Activated CD8-positive, alpha-beta memory T cell treated with anti-CD3 and anti-CD28 coated beads for 24 hours (primary cell): ENCODE results near the gene G6PC3.
"Not testable (repeated sequence)": the region's sequence is repeated elsewhere in the genome, so short reads cannot be mapped to it uniquely, and the experiment has no call there.

Experiments
- DNase-seq: peaks from one replicate; pipeline ENCODE4 v3.0.0-alpha.2; 2020

G6PC3 gene

DNA sequence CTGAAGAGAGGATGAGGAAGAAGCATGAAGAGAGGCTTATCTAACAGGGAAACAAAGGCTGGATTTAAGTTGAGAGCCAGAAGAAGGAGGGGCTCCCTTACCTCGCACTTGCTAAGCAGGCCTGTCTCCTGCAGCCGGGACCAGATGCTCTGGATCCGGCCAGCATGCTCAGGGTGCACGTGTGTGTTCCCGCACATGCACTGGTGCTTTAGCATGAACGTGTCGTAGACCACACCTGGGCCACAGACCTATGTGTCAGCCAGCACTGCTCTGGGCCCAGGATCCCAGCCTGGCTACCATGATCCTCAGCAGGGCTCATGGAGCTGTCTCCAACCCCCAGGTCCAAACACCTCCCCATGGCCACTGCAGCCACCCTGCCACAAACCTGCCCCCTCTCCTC, 14.4 kb downstream of the G6PC3 start:
- no peak for DNase-seq

DNA sequence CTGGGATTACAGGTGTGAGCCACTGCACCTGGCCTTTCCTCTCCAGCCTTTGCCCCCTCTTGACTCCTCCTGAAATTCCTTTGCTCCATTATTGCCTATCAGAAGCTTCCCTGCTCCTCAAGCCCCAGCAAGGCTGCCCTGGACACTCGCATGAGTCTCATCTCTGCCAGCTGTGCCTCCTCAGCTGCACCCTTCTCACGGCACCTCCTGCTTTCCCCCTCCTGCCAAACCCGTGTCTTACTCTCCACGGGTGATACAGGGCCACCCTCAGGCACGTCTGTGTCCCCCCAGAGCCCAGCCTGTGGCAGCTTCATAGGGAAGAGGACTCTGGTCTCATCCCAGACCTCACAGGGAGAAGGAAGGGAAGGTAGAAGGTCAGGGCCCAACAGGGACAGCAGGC, 15.4 kb downstream of the G6PC3 start:
- no peak for DNase-seq

DNA sequence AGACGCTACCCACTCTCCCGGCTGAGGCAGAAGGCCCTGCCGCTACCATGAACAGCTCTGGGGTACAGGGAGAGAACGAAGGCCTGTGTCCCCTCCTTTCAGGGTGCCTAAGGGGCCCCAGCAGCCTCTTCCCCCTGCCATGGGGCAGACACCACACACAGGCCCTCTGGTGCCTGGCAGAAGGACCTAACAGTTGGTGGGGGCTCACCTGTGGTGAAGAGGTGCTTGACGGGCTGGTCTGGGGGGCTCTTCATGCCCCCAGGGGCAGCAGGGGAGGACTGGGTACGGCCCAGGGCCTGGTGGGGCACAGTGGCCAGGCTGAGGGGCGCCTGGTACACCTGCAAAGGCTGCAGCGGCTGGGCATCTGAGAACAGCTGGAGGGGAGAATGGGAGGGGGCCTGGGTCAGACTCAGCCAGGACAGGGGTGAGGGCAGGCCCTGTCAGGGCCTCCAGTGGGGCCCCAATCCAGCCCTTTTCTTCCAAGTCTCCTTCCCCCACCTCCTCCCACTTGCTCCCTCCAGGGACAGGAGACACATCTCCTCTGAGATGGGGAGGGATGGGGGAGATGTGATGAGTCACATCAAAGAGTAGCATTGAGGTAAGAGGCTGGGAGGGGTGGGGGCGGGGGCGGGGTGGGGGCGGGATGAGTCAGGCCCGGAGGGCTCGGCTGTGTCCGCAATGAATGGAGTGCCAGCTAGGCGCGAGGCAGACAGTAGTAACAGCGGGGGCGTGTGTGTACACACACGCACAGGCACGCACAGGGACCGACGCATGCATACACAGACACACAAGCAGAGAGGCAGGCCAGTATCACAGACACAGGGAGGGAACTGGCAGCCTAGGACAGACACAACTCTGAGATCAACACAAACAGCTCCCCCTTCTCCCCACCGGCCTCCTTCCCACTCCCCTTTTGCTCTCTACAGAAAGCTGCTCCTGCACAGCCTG, 16.1 kb downstream of the G6PC3 start:
- peak; percentile 76 for DNase-seq

DNA sequence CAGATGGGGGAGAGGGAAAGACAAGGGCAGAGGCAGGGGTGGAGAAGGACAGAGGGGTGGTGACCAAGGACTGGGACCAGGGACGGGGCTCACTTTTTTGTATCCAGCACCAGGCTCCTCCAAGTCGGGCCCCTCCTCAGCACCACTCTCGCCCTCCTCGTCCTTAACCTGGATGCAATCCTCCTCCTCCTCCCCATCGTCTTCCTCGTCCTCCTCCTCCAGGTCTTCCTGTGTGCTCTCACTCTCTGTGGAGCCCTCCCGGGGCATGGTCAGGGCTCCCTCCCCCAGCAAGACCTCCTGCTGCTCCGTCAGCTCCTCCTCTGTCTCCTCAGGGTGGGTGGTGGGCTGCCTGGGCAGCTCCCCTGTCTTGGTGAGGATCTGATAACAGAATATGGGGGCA, 16.8 kb downstream of the G6PC3 start:
- DNase-seq: no peak

DNA sequence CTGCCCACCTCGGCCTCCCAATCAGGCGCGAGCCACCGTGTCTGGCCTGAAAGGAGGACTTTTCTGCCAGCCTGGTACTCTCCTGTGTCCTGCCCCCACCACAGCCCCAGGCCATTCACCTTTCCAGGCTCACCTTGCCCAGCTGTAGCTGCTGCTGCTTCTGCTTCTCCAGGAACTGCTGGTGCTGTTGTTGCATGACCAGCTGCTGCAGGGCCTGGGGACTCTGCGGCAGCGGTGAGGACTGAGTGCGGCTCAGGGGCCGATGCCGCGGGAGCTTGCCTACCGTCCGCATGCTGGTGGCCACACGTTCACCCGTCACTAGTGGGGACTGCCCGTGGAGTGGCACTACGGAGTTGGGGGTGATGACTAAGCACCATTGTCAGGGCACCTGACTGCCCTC, 17.7 kb downstream of the G6PC3 start:
- DNase-seq: no peak

DNA sequence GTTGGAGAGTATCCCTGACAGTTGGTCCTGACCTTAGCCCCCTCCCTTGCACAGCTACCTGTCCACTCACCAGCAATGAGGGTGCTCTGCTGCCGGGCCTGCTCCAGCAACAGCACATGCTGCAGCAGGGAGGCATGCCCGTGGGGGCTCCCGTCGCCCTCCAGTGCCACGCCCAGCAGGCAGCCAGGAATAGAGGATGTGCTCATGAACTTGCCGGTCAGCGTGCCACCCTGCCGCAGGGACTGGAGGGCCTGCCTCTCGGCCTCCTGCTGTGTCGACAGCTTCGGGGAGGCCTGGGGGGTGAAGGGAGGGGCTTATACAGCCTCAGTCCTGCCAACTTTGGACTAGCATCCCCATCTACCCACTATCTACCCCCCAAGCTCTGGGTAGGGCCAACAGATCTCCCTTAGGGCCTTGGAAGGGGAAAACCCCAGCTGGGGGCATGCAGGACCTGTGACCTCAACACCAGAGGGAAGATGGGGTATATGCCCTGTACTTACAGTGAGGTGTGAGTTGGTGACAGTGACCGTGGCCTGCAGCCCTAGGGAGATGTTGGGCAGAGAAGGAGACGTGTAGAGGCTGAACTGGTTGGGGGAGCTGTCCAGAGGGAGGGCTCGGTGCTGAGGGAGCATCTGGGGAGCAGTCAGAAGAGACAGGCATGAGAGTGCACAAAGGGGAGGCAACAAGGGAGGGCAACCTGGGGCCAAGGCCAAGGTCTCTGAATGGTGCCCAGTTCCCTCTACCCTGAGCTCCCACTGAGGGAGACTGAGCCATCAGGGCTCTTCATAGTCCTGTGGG, 20.9 kb downstream of the G6PC3 start:
- no peak for DNase-seq

DNA sequence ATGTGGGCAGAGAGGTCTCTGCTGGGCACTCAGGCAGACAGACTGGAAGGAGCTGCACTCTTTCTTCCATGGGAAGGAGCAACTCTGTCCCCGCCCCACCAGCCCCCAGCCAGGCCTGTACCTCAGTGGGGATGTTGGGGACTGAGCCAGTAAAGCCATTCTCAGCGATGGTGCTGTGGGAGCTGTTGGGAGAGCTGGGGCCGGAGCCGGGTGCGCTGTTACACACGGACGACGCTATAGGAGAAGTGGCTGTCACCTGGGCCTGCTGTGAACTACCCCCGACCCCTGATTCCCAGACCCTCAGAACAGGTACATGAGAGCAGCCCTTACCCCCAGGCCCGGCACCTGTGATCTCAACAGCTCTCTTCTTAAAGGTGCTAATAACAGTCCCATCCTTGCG, 21.5 kb downstream of the G6PC3 start:
- no peak for DNase-seq

DNA sequence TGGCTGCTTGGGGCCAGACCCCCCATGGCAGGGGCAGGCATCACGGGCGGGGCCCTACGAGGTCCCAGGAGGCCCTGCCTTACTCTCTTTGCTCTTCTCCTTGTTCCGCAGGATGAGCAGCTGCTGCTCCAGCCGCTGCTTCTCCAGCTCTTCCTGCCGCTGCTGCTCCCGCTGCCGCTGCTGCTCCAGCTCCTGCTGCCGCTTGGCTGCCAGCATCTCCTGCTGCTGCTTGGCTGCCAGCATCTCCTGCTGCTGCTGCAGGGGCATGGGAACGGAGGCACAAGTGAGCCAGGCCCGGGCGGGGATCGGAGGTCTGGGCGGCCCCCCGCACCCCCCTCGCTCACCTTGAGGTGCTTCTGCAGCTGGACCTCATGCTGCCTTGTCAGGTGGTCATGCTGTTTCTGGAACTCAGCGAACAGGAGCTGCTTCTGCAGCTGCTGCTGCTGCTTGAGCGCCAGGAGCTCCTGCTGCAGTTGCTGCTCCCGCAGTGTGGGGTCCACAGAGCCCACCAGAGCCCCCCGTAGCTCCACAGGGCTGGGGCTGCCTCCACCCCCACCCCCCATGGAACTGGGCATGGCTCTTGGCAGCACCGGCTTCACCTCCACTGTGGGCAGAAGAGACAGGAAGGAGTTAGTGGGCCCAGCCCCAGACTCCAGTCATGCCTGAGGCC, 22.8 kb downstream of the G6PC3 start:
- DNase-seq: no peak

DNA sequence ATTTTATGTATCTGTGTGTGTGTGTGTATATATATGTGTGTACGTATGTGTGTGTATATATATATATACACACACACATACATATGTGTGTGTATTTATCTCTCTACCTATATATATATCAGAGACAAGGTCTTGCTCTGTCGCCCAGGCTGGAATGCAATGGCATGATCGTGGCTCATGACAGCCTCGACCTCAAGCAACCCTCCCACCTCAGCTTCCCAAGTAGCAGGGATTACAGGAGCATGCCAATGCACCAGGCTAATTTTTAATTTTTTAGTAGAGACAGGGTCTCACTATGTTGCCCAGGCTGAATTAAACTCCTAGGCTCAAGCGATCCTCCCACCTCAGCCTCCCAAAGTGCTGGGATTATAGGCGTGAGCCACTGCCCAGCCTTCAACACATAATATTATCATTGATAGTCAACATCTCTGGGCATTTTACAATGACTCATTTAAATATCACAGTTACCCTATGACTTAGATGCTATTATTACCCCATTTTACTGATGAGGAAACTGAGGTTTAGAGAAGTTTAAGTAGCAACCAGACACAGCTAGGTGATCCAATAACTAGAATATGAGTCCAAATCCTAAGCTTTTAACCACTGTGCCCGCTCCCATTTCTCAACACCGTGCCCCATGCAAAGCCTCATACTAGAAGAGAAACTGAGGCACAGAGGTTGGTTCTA, 24.3 kb downstream of the G6PC3 start:
- DNase-seq: no peak

DNA sequence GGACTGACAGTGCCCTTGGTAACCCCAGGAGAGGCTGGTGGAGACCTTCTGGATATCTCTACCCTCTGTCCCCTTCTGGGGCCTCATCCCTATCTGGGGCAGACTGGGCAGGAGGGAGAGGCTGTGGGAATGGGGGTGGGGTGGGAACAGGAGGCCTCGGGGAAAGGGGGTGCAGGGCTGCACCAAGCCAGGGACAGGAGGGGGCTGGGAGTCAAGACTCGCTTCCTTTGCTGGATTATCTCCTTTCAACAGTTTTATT, 24.8 kb downstream of the G6PC3 start:
- DNase-seq: no peak

DNA sequence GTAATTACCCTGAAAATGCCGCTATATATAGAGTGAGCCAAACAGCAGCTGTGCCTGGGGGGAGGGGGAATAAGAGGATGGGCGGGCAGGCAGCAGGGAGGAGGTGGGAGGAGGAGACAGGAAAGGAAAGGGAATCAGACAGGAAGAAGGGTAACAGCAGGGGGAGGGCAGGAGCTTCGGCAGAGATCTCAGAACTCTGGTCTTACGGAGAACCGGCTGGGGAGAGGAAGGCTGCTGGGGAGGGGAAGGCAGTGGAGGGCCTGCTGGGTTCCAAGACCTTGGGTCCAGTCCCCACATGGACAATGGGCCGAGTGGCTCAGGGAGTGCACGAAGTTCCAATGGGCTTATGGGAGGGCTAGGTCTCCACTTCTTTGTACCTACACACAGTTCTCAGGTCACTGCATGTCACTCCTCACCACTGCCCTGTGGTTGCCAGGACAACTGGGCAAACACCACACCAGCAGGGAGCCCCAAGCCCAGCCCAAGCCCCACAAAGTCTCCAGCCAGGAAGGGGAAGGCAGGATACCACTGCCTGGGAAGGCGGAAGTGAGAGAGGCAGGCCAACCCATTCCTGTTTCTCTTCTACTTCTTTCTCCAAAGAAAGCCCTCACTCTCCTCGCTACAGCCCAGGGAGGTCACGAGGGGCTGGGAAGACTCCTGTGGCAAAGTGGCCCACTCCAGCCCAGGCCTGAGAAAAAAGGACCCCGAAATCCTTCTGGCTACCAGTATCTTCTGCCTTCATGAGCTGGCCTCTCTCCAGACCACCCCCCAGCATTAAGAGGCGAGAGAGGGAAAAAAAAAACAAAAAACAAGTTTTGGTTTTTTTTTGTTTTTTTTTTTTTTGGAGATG, 25.3 kb downstream of the G6PC3 start:
- DNase-seq: no peak

DNA sequence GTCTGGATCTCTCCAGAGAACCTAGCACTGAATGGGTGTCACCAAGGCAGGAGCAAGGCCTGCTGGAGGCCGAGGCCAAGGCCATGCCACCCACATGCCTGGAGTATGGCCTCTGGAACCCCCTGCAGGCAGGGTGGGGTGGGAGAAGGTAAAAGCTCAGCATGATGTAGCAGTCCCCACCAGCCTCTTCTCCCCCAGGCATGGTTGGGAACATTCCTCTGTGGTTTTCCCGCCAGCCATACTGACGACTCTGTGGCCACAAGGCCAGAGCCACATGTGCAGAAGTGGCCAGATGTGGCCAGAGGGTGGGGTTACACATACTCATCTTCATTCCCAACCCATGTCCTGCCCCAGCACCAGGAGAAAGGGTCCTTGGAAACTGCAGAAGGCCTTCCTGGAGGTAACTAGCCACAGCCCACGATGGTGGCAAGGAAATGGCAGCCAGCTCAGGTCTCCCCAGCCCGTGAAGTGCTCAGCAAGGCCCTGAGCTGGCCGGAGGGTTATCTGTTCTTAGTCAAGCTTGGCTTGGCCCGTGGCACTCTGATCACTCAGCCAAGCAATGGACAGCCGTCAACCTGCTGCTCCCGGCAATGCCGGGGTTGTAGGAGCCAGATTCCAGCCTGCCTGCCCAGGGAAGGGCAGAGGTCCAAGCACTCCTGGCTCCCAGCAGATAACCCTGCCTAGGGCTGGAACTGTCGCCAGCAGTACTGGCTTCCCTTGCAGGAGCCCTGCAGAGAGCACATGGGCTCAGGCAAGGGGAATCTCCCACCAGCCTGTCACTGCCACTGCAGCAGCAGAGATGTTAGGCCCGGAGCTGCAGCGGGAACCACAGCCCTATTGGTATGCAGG, 26.8 kb downstream of the G6PC3 start:
- DNase-seq: no peak

DNA sequence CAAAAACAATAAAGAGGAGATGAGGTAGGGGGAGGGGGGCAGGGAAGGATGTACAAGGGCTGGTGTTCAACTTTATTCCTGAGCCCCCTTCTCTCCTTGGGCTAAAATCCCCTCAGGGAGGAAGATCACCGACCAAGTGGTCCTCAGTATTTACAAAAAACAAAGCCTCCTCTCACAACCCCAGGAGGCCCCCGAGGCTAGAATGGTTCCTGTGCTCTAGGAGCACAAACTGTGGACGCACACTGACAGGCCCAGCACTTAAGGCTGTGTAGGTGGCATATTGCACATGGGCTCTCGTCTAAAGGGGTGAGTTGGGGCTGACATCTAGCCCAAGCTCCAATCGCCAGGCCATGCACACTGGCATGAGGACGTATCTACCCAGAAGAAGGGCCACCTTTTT, 31.3 kb downstream of the G6PC3 start:
- DNase-seq: not testable (repeated sequence)

DNA sequence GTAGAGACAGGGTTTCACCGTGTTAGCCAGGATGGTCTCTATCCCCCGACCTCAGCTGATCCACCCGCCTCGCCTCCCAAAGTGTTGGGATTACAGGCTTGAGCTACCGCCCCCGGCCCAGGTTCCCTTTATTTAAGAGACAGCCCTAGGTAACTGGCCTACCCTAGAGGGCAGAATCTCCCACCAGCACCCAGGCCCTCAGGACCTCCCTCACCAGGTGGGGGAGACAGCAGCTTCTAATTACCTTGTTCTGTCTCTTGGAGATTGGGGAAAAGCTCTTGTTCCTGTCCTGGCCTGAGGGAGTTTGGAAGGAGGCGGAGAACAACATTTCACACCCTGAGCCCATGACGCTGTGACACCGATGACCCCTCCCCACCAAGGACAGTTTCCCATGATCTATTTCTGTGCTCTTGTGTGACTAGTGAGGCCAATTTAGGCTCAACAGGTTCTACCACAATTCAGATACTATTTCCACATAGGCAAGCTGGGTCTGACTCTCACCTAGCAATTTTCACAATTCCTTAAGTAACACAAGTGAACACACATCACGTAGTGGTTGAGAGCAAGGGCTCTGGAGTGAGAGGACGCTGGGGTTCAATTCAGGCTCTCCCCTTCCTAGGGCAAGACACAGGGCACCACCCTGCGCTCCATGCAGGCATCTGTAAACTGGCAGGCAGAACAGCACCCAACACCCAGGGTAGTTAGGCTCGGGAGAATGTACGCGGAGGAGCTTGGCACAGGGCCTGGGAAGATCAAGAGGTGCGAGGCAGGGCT, 32.5 kb downstream of the G6PC3 start:
- no peak for DNase-seq

DNA sequence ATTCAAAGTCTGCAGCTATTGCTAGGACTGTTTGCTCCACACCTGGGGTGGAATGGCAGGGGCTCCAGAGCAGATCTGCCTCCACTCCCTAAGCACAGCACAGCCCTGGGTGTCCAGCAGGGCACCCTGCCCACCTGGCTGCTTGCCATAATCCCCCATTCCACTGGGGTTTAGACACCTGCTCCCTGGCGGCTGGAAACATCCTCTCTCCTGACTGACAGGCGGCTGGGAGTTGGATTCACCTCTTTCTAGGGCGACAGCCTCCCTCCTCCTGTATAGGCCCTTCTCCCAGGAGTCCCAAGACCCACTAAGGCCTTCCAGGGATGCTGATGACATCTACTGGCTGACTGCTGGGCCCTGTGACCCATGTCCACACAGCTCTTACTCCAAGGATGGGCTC, 34.9 kb downstream of the G6PC3 start:
- DNase-seq: no peak

DNA sequence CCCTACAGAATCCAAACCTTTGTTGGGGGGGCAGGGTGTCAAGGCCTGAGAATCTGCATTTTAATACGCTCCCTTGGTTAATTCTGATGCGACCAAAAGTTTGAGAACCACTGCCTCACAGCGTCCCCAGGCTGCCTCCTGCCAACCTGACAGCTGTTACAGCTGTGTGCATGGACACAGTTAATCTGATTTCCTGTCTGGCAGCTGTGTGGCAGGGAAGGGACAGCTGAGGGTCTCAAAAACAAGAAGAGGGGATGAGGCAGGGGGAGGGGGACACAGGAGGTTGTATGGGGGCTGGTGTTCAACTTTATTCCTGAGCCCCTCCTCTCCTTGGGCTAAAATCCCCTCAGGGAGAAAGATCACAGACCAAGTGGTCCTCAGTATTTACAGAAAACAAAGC, 35.4 kb downstream of the G6PC3 start:
- DNase-seq: no peak

DNA sequence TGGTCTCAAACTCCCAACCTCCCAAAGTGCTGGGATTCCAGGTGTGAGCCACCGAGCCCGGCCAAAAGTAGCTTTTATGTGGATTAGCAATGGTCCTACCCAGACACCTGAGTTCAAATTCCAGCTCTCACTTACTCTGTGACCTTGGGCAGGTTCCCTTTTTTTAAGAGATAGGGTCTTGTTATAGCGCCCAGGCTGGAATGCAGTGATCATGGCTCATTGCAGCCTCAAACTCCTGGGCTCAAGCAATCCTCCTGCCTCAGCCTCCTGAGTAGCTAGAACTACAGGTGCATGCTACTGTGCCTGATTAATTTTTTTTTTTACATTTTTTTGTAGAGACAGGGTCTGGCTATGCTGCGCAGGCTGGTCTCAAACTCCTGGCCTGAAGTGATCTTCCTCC, 36.3 kb downstream of the G6PC3 start:
- DNase-seq: no peak

DNA sequence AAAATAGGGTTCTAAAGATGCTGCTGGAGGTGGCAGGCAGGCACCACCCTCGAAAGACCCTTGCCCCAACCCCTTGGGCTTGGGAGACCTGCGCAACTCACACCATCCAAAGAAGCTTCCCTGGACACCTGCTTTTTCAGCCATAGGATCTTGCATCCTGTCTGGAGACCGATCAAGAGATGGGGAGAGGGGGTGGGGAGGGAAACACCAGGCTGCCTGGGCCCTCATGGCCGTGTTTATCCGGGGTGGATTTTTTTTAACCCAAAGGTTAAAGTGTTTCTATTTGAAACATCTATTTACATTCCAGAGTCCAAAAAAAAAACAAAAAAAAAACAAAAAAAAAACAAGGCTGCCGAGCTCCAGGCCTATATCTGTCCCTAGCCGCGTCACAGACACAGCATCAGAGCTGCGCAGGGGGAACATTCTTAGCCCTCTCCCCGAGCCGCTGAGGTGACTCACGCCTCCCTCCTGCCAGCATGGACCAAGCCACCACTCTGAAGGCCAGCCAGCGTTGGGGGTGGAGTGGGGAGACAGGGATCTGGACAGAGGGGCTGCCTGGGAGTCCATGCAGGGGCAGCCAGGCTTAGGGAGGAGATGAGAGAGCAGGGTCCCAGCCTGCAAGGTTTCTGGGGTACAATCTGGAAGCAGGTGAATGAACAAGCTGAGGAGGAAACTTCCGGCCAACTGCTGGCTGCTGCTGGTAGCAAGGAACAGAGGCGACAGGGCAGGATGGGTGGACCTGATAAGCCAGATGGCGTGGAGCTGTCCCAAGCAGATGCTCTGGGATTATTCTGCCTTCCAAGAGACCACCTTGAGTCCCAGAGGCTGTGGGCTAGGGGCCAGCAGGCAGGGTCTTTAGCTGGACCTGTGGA, 38.1 kb downstream of the G6PC3 start:
- DNase-seq: no peak

DNA sequence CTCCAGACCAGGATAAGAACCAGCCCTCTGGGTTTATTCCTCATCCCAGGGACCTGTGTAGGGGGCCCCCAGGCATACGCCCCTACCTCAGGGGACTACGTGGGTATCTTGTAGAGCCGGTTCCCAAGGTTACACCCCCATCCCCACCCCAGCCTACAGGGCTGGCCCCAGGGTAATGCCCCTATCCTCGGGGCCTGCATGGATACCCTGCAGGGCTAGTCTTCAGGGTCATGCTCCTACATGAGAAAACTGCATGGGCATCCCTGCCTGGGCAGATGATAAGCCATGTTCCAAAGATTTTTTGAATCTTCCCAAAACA, 38.7 kb downstream of the G6PC3 start:
- no peak for DNase-seq
